ENCODE results near the gene VWA5B2.

Gene VWA5B2

GRCh38 chr3:184261854-184262763 is 32.7 kb downstream of the VWA5B2 start (continued):
- no peak for TF ChIP-seq REST (tag by site-specific recombination; IDR thresholded peaks at IDR 0.05)
- TF ChIP-seq ZNF23 (tag by site-specific recombination; IDR thresholded peaks at IDR 0.05; ENCODE audit: borderline replicate concordance), result no peak
- TF ChIP-seq ZNF280C (tag by site-specific recombination; IDR thresholded peaks at IDR 0.05), result no peak
- no peak for TF ChIP-seq ZNF660 (tag by site-specific recombination; IDR thresholded peaks at IDR 0.05)
- TF ChIP-seq PRDM2 (tag by site-specific recombination; IDR thresholded peaks at IDR 0.05; ENCODE audit: borderline replicate concordance), result no peak
- TF ChIP-seq ZBTB7A (tag by site-specific recombination; IDR thresholded peaks at IDR 0.05; ENCODE audit: low read depth), result peak; percentile 72; the same call in 1 of the 2 replicates
- TF ChIP-seq ZNF488 (tag by site-specific recombination; IDR thresholded peaks at IDR 0.05), result no peak
- no peak for TF ChIP-seq ZFP3 (tag by site-specific recombination; IDR thresholded peaks at IDR 0.05; ENCODE audit: low read depth)
- no peak for TF ChIP-seq ZNF211 (tag by site-specific recombination; IDR thresholded peaks at IDR 0.05; ENCODE audit: low read depth)
- peak; percentile 86 for TF ChIP-seq GLIS2 (tag by site-specific recombination; IDR thresholded peaks at IDR 0.05)
- TF ChIP-seq ZNF10 (tag by site-specific recombination; IDR thresholded peaks at IDR 0.05), result no peak
- TF ChIP-seq MYNN (tag by site-specific recombination; IDR thresholded peaks at IDR 0.05; ENCODE audit: borderline replicate concordance), result no peak
- no peak for TF ChIP-seq ZNF580 (tag by site-specific recombination; IDR thresholded peaks at IDR 0.05)
- TF ChIP-seq KLF16 (tag by site-specific recombination; IDR thresholded peaks at IDR 0.05), result peak; percentile 11; the same call in 1 of the 2 replicates
- TF ChIP-seq ZNF701 (tag by site-specific recombination; IDR thresholded peaks at IDR 0.05), result no peak
- TF ChIP-seq HOXA7 (CRISPR knock-in tag; IDR thresholded peaks at IDR 0.05; ENCODE audit: borderline replicate concordance), result no peak
- TF ChIP-seq ZNF747 (tag by site-specific recombination; IDR thresholded peaks at IDR 0.05), result no peak
- no peak for TF ChIP-seq CTCF (tag by site-specific recombination; IDR thresholded peaks at IDR 0.05)
- no peak for TF ChIP-seq ZNF621 (tag by site-specific recombination; IDR thresholded peaks at IDR 0.05)
- TF ChIP-seq ZNF768 (tag by site-specific recombination; IDR thresholded peaks at IDR 0.05), result no peak; the same call in 1 of the 2 replicates
- TF ChIP-seq ZNF830 (tag by site-specific recombination; IDR thresholded peaks at IDR 0.05; ENCODE audit: low read depth), result no peak

Measured in HEK293 (cell line).